BE2C (cell line): ENCODE results near the gene AKT3.
A peak's percentile ranks its signal among the peaks of the same experiment; 100 is the strongest.

Experiments
- DNase-seq: peaks from one replicate; pipeline ENCODE4 v3.0.0-alpha.2; 2020
- H3K27me3 ChIP-seq: fragments of 250-450 bp; sonication (Bioruptor Pico); 2 replicates; pipeline ENCODE4 v1.5.1; 2020; ENCODE audit warnings: mild to moderate bottlenecking
- H3K36me3 ChIP-seq: fragments of 250-450 bp; sonication (Bioruptor Pico); 2 replicates; pipeline ENCODE4 v1.5.1; 2020; ENCODE audit warnings: mild to moderate bottlenecking
- H3K4me1 ChIP-seq: fragments of 250-450 bp; sonication (Bioruptor Pico); 2 replicates; pipeline ENCODE4 v1.5.1; 2020
- H3K4me3 ChIP-seq: 2 replicates; pipeline ENCODE4 v1.5.1; 2011; ENCODE audit warnings: low read depth, low read length
- H3K9me3 ChIP-seq: fragments of 250-450 bp; sonication (Bioruptor Pico); 2 replicates; pipeline ENCODE4 v1.5.1; 2020
- CTCF ChIP-seq: IDR thresholded peaks from 2 replicates; pipeline ENCODE4 v1.5.1; 2012; ENCODE audit warnings: mild to moderate bottlenecking, low read depth, low read length

AKT3 gene

GRCh38 chr1:243748706-243749283, 101.2 kb downstream of the AKT3 start:
- DNase-seq, result peak; percentile 47
- Histone ChIP-seq H3K4me1 (no peaks in the 10 kb centered on the region), H3K9me3 (no peaks in the 10 kb centered on the region), H3K36me3 (no peaks in the 10 kb centered on the region), H3K4me3 (no peak overlapping the region), H3K27me3 (no peaks in the 10 kb centered on the region)
- TF ChIP-seq CTCF, result peak; percentile 90

GRCh38 chr1:243748227-243748626, 101.8 kb downstream of the AKT3 start:
- no peaks in the 10 kb centered on the region for H3K9me3 ChIP-seq
- no peaks in the 10 kb centered on the region for H3K36me3 ChIP-seq
- no peaks in the 10 kb centered on the region for H3K4me1 ChIP-seq
- DNase-seq, result no peak
- TF ChIP-seq CTCF, result no peak
- H3K27me3 ChIP-seq, result no peaks in the 10 kb centered on the region
- H3K4me3 ChIP-seq, result no peak overlapping the region

GRCh38 chr1:243746751-243747150, 103.3 kb downstream of the AKT3 start:
- TF ChIP-seq CTCF, result no peak
- no peak overlapping the region for H3K4me3 ChIP-seq
- no peaks in the 10 kb centered on the region for H3K9me3 ChIP-seq
- no peak for DNase-seq
- H3K4me1 ChIP-seq, result no peaks in the 10 kb centered on the region
- no peaks in the 10 kb centered on the region for H3K27me3 ChIP-seq
- H3K36me3 ChIP-seq, result no peaks in the 10 kb centered on the region

- Histone ChIP-seq H3K4me3 (no peak overlapping the region), H3K36me3 (no peaks in the 10 kb centered on the region), H3K27me3 (no peaks in the 10 kb centered on the region), H3K9me3 (no peaks in the 10 kb centered on the region), H3K4me1 (no peaks in the 10 kb centered on the region)
- DNase-seq, result no peak
- TF ChIP-seq CTCF, result no peak
Measured at GRCh38 chr1:243745356-243745755, 104.7 kb downstream of the AKT3 start.

- Histone ChIP-seq H3K36me3 (no peaks in the 10 kb centered on the region), H3K4me1 (no peaks in the 10 kb centered on the region), H3K27me3 (no peaks in the 10 kb centered on the region), H3K4me3 (no peak overlapping the region), H3K9me3 (no peaks in the 10 kb centered on the region)
- DNase-seq, result no peak
- no peak for TF ChIP-seq CTCF
Measured at GRCh38 chr1:243742819-243743218, 107.2 kb downstream of the AKT3 start.

GRCh38 chr1:243740255-243740999, 109.6 kb downstream of the AKT3 start:
- Histone ChIP-seq H3K4me1 (no peaks in the 10 kb centered on the region), H3K9me3 (no peaks in the 10 kb centered on the region), H3K4me3 (no peak overlapping the region), H3K27me3 (no peaks in the 10 kb centered on the region), H3K36me3 (no peaks in the 10 kb centered on the region)
- no peak for TF ChIP-seq CTCF
- no peak for DNase-seq
